HG02870 (cell line): ENCODE data around the gene RSKR.
"Not testable (repeated sequence)": the region's sequence is repeated elsewhere in the genome, so short reads cannot be mapped to it uniquely, and the experiment has no call there.

Source experiments
- ATAC-seq: cut with Tn5 transposase; IDR thresholded peaks from one replicate; pipeline ENCODE4 v1.9.1; 2021; ENCODE audit warnings: mild to moderate bottlenecking, moderate library complexity; ENCODE audit not compliant: unreplicated experiment

Gene RSKR

DNA sequence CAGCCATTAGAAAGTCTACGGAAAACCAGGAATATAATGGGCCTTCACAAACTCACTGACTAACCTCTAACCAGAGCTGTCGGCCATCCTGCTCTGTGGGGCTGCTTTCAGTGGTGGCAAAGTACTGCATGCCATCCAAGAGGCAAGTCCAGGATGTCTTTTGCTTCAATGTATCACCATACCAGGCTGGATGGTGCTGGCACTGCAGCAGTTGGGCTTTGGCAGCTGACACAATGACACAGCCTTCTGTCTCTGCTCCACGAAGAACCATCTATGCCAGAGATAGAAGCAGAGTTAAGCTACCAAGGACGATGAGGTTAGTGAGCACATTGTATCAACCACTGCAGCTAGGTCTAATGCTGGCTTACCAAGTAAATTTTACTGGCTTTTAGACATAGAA, 9.7 kb upstream of the RSKR start:
- ATAC-seq: no peak

DNA sequence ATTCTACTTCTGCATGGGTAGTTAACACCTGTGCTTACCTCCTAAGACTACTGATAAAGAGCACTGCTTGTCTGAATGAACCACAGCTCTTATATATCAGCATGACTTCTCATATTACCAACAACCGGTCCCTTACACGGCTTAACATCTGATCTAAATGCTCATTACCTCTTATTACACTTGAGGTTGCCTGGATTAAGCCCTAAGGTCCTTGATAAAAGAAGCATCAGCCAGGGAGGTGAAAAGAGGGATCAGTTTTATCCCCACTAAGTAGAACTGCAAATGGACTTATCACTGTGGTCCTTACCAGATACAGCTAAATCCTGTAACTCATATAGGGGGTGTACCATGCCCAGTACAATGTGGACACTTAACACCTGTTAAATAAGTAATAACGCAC, 8.2 kb upstream of the RSKR start:
- no peak for ATAC-seq

DNA sequence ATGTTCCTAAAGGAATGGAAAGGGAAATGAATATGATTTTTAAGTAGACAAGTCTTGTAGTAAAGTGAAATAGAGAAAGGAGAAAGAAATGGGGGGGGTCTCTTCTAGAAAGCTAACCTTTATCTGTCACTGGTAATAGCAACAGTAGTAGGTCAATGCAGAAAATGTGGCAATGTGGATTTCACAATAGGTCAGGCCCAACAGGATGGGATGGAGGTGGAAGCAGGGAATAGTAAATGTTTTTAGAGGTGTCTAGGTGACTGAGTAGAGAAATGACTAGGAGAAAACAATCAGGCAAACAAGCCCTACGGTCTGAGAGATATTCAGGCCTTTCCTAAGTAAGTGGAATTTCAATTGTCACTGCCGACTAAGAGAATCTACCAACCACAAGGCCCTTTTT, 6.0 kb upstream of the RSKR start:
- no peak for ATAC-seq

DNA sequence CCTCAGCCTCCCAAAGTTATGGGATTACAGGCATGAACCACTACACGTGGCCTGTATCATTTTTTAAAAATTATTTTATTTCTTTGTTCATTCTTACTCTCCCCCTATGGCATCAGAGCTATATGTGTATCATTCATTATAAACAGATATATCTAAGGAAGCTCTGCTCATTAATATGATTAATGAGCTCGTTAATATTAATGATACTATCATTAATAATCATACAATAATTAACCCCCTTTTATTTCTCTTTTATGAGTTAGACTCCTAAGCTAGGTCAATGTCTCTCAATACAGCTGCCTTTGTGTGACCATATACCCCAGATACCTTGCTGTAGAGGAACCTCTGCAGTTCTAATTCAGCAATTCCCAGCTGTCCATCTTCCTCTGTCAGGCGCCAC, 4.5 kb upstream of the RSKR start:
- no peak for ATAC-seq

DNA sequence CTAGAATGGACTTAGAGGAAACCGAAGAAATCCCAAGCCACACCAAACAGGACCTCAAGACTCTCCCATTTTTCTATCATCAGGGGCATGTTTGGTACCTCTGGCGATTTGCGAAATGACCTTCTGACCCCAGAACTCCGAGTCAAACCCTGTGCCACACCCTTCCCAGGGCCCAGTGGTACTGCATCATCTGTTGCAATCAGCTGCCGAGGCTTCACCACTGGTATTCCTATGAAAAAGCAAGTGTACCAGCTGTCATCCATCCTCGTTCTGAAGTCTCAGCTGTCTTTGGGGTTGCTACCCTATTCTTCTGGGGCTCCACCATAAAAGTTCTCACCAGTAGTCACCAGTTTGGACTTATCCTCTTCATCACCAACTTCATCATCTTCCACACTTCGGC, 2.3 kb upstream of the RSKR start:
- no peak for ATAC-seq

DNA sequence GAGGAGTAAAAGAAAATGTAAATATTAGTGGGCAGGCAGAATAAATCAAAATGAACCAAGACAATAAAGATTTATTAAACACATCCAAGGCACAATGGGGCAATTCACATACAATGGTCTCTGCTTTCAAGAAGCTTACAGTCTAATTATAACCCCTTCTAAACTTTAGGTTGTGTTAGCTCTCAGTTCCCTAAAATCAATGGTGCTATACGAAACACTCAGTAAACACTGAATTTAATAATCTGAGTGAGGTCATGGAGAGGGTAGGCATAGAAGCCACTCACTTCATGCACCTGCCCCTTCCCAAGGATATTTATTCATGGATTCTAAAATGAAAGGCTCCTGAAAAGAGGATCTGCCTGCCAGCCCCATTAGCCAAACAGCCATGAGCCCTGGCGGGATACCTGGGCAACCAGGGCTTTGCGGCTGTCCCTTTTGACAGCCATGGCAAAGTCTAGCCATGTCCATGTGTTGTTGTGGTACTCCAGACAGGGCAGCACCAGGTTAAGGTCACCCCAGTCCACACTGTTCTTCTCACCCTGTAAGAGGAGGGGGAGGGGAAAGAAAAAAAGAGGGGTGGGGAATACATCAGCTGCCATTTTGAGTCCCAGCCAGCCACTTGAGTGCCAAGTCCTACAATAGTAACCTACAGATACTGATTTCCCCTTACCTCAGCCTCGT, 1.4 kb upstream of the RSKR start:
- ATAC-seq: no peak

DNA sequence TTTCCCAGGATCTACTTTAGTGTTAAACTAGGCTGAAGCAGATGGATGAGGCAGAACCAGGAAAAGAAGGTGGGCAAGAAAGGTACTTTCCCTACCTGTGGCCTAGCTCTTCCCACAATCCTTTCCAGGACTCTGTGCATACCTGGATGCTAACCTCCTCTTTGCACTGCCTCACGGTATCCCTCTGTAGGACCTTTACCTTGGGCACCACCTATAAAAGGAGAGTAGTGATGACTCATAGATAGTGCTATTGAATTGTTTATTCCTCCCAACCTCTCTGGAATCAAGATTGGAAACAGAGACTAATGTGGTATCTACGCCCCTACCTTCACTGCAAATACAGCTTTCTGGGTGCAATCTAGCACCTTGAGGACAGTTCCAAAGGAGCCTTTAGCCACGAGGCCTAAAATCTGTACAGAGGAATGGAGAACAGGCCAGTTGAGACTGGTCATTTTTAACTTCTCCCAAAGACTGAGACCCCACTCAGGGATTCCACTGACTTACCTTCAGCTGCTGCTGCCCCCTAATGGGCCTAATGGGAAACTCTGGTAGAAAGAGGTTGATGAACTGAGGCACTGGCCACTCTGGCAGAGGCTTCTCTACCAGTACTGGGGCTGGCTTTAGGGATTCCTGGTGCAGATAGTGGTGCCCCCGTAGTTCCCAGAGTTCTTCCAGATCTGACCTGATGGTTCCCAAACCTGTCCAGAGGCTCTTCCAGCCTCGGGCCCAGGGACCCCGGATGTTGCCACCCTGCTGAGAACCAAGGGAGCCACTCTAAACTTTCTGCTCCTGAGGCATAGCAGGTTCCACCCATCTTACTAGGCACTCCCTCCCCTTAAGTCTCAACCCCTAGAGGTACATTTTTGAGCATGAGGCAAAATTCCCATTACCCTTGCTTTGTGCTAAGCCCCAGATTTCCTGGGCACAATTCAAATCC, 781 bp downstream of the RSKR start:
- no peak for ATAC-seq

DNA sequence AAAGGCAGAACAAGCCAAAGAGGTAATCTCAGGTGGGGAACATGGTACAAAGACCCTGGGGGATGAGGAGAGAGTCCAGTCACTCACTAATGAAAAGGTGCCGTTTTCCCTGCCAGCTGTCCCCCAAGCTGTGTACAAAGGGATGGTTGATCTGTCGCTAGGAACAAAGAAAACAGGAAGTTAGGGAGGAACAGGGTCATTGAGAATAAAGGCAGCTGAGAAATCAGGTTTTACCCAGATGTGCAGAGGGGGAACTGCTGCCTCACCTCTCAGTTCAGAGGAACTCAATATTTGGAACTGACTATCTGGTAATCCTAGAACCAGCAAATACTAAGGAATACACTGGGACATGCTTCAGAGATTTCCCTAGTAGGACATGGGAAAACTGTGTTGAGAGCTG, 1.5 kb downstream of the RSKR start:
- ATAC-seq: no peak

DNA sequence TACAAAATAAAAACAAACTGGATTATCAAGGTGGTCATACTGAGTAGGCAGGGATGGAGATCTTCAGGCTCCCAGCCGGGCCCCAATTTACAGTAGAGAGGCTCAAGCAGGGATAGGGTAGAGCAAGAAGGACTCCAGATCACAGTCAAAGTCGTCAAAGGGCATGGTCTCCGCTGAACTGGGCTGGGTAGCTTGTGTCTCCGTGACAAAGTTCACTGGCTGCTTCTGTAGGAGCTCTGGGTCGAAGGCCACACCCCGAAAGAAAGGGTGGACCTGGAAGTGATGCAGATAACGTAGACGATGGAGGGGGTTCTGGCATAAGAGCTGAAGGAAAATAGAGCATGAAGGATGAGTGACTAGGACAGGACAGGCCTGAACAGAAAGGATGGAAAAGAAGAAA, 3.6 kb downstream of the RSKR start:
- no peak for ATAC-seq

DNA sequence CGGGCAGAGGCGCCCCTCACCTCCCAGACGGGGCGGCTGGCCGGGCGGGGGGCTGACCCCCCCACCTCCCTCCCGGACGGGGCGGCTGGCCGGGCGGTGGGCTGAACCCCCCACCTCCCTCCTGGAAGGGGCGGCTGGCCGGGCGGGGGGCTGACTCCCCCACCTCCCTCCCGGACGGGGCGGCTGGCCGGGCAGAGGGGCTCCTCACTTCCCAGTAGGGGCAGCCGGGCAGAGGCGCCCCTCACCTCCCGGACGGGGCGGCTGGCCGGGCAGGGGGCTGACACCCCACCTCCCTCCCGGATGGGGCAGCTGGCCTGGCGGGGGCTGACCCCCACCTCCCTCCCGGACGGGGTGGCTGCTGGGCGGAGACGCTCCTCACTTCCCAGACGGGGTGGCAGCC, 10.0 kb downstream of the RSKR start:
- not testable (repeated sequence) for ATAC-seq

DNA sequence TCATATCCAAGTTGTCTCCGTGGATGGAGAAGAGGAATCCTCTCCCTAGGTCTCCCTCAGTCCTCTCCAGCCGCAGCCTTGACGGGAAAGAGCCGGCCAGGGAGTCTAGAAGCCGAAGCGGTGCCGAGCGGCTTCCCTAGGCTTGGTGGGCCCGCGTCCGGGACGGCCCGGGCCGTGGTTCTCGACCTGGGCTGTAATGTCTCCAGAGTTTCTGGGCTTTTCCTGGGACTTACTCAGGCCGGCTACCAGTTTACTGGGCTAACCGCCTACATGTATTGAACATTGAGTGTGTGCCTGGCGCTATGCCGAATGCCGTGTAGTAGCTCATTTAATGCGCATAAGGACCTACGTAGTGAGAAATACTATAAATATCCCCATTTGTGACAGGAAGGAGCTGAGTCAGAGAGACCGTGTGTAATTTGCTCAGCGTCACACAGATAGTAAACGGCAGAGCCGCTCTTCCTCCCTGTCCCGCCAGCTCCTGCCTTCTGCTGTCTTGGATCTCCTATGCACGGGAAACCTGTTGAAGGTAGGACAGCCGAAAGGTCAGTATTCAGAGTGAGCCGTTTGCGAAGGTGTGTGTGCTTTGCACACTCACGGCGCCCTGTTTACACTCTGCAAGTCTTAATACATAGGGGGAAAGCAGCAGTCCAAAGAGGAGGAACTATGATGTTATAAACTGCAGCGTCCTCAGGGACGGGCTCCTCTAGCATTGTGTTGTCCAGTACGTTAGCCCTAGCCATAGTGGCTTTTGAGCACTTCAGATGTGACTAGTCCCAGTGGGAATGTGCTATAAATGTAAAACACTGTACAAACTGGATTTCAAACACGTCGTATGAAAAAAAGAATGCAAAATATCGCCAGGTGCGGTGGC, 14.4 kb downstream of the RSKR start:
- peak; percentile 41 for ATAC-seq

DNA sequence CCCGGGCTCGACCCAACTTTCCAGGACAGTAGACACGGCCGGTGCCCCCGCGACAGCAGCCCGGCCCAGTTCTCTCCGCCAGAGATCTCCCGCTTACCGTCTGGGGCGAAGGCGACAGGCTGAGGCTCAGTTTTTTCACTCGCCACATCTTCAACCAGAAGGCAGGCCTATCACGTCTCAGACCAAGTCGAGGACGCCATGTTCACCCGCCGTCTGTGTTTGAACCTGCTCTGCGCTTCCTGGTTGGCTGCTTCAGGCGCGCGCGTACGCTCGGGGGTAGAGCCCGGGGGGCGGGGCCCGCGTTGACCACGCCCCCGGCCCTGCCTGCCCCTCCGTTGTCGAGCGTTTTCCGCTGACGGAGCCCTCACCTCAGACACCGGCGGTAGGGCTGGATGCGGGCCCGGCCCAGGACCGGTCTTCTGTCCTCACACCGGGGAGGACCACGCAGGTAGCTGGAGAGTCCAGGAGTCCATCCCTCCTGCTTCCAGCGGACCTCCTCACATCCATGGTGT, 15.1 kb downstream of the RSKR start, which contains the start of gene SPAG5:
SPAG5 (minus strand) TSS at position 227 of the 512 bp plus-strand sequence; CDS start at position 148, 79 bp downstream.
- peak; percentile 76 for ATAC-seq

DNA sequence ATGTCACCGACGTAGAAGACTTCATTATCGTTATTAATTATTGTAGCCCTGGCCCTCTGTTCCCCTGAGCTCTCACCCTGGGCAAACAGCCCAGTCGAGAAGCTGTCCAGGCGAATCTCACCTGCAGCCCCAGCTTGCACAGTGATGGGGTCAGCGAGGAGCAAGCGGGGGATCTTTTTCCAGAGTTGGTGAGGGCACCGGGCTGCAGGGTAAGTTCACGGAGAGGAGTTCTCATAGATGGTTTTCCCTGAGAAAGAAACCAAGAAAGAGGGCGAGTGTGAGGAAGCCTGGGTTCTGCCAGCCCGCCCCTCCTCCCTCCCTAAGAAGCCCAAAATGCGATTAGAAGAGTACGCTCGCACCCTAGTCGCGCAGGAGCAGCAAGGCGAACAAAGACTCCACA, 15.6 kb downstream of the RSKR start:
- no peak for ATAC-seq

DNA sequence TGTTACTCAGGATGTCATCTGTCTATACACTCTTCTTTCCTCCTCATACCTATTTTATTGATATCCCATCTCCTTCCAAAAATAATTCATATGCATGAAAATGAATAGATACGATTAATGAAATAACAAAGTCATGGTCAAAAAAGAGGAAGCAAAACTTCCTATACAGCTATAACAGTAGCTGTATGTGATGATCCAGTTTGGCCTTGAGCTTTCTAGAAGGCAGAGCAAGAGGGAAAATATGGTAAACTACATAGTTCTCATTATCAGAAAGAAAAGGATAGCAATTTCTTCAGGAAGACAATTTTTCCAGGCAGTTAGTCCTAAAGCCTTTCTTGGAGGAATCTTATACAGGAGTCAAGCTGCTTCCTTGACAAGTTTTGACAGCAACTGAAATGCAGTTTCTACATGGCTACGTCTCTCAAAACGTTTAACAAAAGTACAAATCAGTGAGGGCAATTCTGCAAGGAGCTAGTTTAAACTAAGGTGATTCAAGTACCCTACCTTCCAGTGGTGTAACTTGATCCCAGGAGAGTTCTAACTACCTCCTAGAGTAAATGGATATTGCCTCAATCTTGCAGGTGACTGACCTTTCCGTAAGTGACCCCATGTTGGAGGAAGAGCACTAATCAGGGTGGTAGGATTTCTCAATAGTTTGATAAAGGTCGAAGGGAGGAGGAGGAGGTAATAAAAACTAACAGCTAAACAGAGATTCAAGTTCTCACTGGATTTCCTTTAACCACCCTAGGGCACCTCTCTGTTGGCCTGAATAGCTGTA, 16.2 kb downstream of the RSKR start:
- no peak for ATAC-seq

DNA sequence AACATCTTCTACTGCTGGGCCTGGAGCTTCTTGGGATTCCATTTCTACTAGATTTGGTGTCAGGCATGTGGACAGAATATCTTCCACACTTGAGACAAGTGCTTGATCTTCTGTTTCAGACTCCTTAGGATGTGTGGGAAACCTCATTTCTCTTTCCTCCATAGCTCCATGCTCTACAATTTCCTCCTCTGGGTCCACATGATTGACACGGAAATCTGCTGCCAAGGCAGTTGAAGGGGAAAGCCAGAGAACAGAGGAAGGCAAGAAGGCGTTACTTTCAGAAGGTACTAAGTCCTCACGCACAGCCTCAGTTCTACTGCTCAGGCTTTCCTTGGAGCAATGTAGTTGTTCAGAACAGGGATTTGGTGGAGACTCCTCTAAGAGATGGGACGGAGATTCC, 21.7 kb downstream of the RSKR start:
- no peak for ATAC-seq

DNA sequence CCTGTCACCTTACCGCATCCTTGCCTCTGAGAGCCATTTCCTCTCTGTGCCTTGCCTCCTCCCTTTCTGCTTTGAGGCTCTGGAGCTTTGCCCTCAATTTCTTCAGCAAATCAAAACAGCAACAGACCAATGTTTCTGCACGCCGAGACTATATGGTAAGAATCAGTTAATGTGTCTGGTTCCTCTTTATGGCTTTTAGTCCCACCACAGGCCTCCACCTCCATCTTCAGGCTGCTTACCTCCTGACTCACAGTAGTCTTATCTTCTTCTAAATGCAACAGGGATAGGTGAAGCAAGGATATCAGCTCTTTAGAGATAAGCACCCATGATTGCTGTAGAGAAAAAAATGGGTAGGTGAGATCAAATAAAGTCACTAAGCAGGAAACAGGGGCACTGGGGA, 28.1 kb downstream of the RSKR start:
- ATAC-seq: no peak

DNA sequence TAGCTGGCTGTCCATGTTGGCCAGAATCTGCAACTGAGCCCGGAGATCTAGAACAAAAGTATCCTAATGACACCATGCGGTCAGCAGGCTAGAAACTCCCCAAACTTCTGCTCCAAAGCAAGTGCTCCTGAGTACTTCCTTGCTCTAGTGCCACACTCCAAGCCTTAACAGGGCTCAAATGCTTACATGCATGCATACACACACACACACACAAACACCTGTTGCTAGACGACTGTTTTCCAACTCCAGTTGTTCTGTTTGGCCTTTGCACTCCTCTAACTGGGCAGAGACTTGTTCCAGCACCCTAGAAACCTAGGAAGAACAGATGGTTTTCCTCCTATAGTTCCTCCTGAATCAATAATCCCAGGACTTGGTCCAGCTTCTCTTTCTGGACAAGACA, 29.6 kb downstream of the RSKR start:
- ATAC-seq: no peak

DNA sequence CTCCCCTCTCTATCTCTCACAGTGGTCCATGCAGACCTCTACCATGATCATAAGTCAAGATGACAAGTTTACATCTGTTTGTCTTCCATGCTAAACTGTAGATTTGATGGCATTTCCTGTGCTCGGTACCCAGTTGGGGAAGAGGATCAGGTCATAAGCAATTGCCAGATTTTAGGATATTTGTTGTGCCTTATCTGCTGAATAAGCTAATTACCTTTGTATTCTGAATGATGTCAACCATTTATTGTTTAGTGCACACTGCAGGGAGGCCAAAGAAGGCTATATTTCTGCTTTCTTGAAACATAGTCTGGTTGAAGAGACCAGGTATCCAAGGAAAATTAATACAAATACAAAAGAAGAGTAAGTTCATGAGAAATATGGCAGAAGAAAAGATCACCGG, 31.5 kb downstream of the RSKR start:
- ATAC-seq: no peak

DNA sequence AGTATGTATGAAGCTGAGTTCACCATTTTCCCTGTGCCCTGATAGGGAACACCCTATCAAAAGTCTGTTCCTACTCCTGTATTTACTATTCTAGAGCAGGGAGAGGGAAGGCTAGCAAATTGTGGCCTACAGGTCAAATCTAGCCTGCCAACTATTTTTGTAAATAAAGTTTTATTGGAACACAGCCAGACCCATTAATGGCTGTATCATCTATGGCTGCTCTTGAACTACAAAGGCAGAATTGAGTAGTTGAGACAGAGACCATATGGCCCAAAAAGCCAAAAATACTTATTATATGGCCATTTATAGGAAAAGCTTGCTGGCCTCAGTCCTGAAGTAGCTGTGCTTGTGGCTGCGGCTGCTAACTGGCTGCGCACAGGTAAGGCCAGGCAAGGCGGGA, 33.0 kb downstream of the RSKR start:
- no peak for ATAC-seq

DNA sequence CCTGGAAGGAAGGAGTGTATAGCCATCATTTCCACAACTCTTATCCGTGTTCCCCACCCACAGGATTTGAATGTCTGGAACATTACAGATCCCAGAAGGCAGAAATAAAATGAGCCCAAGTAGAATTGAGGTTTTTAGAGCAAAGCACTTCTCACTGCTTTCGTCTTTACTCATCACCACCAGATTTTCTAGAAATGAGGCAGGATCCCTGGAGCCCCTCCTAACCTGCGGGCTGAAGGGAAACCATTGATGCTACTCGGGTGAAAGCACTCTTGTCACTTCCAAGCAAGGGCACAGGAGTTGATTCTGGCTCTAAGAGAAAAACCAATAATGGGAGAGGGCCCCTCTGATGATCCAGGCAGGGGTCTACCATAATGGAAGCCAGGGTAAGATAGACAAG, 34.5 kb downstream of the RSKR start:
- ATAC-seq: no peak
